ENCODE data around the gene SYNGR1.

SYNGR1 gene

GRCh38 chr22:39306456-39307361 is 43.1 kb upstream of the SYNGR1 start:
- TF ChIP-seq CTCF (IDR thresholded peaks at IDR 0.05) = no peak

DNA sequence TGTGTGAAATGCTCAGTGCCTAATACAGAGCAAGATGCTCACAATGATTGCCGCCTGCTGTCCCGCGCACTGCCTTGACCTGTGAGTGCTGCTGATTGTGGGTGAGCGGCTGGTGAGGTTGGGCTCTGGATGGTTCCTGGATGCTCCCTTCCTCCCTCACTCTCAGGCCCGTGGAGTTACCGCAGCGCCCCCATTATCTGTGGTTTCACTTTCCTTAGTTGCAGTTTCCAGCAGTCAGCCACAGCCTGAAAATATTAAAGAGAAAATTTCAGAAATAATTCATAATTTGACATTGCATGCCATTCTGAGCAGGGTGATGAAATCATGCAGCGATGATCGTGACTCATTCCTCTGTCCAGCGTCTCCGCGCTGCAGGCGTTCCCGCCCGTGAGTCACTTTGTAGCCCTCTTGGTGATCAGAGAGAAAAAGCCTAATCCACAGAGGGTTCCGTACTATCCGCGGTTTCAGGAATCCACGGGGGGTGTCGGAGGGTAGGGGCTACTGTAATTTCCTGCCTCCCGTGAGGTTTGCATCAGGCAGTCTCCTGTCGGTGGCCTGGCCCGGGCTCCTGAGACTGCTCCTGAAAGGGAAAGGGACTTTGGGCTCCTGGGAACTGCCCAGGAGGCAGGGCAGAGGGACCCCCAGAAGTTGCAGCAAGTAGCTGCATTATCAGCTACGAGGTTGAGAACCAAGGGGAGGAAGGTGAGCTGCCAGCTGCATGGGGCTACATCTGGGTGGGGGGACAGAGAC is 41.0 kb upstream of the SYNGR1 start:
- no peak for TF ChIP-seq CTCF (IDR thresholded peaks at IDR 0.05)

DNA sequence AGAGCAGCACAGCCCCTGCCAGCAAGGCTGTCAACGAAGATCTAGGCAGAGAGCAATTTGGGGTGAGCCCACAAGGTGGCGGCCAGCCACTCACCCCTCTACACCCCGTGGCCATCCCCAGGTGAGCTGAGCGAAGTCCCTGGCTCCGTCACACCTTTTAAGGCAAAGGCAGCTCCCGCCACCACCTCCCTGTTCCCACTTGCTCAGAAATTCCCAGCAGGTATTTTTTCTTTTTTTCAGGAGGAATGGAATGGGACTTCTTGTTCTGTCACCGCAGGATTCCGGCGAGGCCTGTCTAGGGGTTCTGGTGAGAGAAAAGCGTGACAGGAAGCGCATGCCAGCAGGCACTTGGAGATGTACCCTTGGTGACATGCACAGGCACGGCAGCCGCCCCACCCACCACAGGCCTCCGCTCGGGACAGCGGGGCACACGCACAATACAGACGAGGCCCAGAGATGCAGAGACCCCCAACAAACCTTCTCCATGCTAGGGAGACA is 40.4 kb upstream of the SYNGR1 start:
- no peak for TF ChIP-seq CTCF (IDR thresholded peaks at IDR 0.05)

GRCh38 chr22:39309881-39310714 is 39.7 kb upstream of the SYNGR1 start:
- TF ChIP-seq CTCF (IDR thresholded peaks at IDR 0.05) = no peak

DNA sequence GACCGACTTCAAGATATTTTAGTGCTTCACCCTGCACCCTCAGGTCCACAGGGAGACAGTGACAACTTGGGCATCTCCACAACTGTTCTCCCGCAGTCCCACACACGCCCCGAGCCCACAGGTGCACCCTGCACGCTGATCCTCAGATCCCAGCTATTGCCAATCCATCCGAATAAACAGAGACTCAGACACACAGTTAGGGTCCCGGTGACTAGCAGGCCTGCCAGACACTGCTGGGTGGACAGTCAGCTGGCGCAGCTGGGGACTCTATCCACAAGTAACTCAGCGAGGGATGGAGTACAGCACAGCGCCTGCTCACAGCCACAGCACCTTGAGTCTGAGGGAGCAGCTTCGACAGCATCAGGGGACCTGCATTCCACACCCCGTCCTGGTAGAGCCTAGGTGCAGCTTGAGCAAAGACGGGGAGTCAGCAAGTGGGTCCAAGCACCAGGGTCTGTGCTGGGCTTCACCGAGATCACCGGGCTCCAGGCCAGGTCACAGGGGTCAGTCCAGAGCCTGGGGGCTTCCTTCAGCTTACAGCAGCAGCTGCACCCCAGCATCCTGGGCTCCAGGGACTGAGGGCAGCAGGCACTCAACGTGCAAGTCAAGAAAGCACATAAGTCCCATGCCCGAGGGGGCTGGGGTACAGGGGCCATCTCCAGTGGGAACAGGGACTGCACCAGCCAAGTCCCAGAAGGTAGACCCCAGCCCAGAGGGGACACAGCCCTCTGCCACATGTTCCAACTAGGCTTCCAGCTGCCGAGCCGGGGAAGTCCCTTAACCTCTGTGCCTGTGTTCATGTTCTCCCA is 38.0 kb upstream of the SYNGR1 start:
- TF ChIP-seq CTCF (IDR thresholded peaks at IDR 0.05) = no peak

- TF ChIP-seq CTCF (IDR thresholded peaks at IDR 0.05) = no peak
Observed at GRCh38 chr22:39312410-39312809, 37.4 kb upstream of the SYNGR1 start.
